ENCODE measurements around the gene ZNF428.

- TF ChIP-seq CTCF (conservative IDR thresholded peaks at IDR 0.05; ENCODE audit: low read depth, low read length) = no peak
- no peak for TF ChIP-seq POLR2A (IDR thresholded peaks at IDR 0.05; ENCODE audit: low read depth, low read length)
- no peak for TF ChIP-seq USF2 (IDR thresholded peaks at IDR 0.05; ENCODE audit: low read depth, low read length)
- TF ChIP-seq BHLHE40 (IDR thresholded peaks at IDR 0.05; ENCODE audit: low read depth, low read length) = no peak
- no peak for TF ChIP-seq MAZ (IDR thresholded peaks at IDR 0.05; ENCODE audit: borderline replicate concordance, low read depth, low read length)
- TF ChIP-seq, protein P1, sequence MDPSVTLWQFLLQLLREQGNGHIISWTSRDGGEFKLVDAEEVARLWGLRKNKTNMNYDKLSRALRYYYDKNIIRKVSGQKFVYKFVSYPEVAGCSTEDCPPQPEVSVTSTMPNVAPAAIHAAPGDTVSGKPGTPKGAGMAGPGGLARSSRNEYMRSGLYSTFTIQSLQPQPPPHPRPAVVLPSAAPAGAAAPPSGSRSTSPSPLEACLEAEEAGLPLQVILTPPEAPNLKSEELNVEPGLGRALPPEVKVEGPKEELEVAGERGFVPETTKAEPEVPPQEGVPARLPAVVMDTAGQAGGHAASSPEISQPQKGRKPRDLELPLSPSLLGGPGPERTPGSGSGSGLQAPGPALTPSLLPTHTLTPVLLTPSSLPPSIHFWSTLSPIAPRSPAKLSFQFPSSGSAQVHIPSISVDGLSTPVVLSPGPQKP (IDR thresholded peaks at IDR 0.05; ENCODE audit: borderline replicate concordance, low read depth, low read length) = no peak
- no peak for TF ChIP-seq CEBPB (IDR thresholded peaks at IDR 0.05; ENCODE audit: low read depth, low read length)
- TF ChIP-seq NFE2L2 (IDR thresholded peaks at IDR 0.05; ENCODE audit: low read depth, low read length) = no peak
- no peak for TF ChIP-seq RCOR1 (IDR thresholded peaks at IDR 0.05; ENCODE audit: insufficient replicate concordance, low read length)
Observed at GRCh38 chr19:43644181-43644580, 24.8 kb upstream of the ZNF428 start.

All from IMR-90 (cell line).